Measurements from ENCODE around the gene FAP. TPM values are rescaled to one million over a fixed set of nuclear protein-coding genes. Genes with fewer than 3 reads are reported as not detected.

FAP gene
- total and polyA plus RNA-seq, 2 donors (not counting 1 experiment from before 2014, with no cell fraction given), result not detected

DNA sequence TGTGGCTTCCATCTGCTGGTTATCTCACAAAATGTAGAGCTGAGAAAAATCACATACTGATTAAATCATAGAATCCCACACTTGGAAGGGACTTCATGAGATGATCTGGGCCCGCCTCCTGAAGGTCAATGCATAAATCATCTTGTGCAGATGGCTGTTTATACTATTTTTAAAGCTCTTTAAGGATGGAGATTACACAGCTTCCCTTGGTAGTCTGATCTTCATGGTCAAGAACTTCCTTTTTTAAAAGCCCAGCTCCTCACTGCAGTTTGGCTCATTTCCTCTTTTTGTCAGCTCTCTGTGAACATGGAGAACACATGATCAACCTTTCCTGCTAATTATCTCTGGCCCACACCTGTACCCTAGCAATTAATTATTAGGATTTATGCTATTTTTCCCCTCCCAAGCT is 117.1 kb downstream of the FAP start:
- no peaks in the 10 kb centered on the region for H4K20me1 ChIP-seq (ENCODE audit: control insufficient read depth, insufficient read depth, low read length, poor library complexity, severe bottlenecking)
- POLR2A ChIA-PET, result no interaction called here
- intact Hi-C loops (cut with micrococcal nuclease), result no loop called here
- no peaks in the 10 kb centered on the region for H3K36me3 ChIP-seq (replicated peaks in 1 of 2; ENCODE audit: control extremely low read depth in 1 of 2, control insufficient read depth in 1 of 2, extremely low read depth in 1 of 2, insufficient read depth in 2 of 2, low read length in 1 of 2)
- H3K9ac ChIP-seq (ENCODE audit: low read length), result no peak overlapping the region
- ATAC-seq (ENCODE audit: low read depth), result peak; percentile 88
- peaks cover 21% of the 10 kb centered on the region for H3K4me1 Mint-ChIP-seq
- H3K4me3 Mint-ChIP-seq, result no peak overlapping the region
- no peak overlapping the region for H2AFZ ChIP-seq (ENCODE audit: insufficient read depth, low read depth, low read length, poor library complexity, severe bottlenecking)
- no peaks in the 10 kb centered on the region for H3K79me2 ChIP-seq (ENCODE audit: control insufficient read depth, insufficient read depth, low read length)
- H3K9me3 Mint-ChIP-seq (ENCODE audit: insufficient read depth), result no peaks in the 10 kb centered on the region
- peak overlapping the region; percentile 7 for H3K4me2 ChIP-seq (replicated peaks; ENCODE audit: low read depth, low read length, poor library complexity, severe bottlenecking)
- no peak overlapping the region for H3K4me3 ChIP-seq (ENCODE audit: control extremely low read depth in 1 of 5, extremely low read depth in 1 of 5, insufficient read depth in 1 of 5, low read depth in 2 of 5, low read length in 4 of 5)
- H3K27me3 ChIP-seq (replicated peaks in 1 of 4; ENCODE audit: control extremely low read depth in 1 of 4, control insufficient read depth in 3 of 4, insufficient read depth in 4 of 4, low read length in 3 of 4), result no peaks in the 10 kb centered on the region
- no peak for TF ChIP-seq EZH2 (IDR thresholded peaks at IDR 0.05; ENCODE audit: borderline replicate concordance, insufficient read depth, low read depth, low read length, poor library complexity, severe bottlenecking)
- TF ChIP-seq, protein P1, sequence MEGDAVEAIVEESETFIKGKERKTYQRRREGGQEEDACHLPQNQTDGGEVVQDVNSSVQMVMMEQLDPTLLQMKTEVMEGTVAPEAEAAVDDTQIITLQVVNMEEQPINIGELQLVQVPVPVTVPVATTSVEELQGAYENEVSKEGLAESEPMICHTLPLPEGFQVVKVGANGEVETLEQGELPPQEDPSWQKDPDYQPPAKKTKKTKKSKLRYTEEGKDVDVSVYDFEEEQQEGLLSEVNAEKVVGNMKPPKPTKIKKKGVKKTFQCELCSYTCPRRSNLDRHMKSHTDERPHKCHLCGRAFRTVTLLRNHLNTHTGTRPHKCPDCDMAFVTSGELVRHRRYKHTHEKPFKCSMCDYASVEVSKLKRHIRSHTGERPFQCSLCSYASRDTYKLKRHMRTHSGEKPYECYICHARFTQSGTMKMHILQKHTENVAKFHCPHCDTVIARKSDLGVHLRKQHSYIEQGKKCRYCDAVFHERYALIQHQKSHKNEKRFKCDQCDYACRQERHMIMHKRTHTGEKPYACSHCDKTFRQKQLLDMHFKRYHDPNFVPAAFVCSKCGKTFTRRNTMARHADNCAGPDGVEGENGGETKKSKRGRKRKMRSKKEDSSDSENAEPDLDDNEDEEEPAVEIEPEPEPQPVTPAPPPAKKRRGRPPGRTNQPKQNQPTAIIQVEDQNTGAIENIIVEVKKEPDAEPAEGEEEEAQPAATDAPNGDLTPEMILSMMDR (IDR thresholded peaks at IDR 0.05), result no peak
- CTCF ChIA-PET, result interaction anchor here (0.6 to 2.8 kb wide), 7 partner anchors 9 to 1645 kb away, joined by 3 to 20 read pairs (median 5); no protein-coding TSS in a partner anchor
- no peaks in the 10 kb centered on the region for H3K27me3 Mint-ChIP-seq
- peak; percentile 63 for DNase-seq
- H3K9me3 ChIP-seq (ENCODE audit: control extremely low read depth in 1 of 3, control insufficient read depth in 2 of 3, insufficient read depth in 1 of 3, low read length in 2 of 3), result no peaks in the 10 kb centered on the region
- peak overlapping the region; percentile 57 for H3K27ac Mint-ChIP-seq
- WGBS (ENCODE audit: insufficient coverage), result no CpG with 5 or more reads among the region's 1 CpG
- H3K27ac ChIP-seq (ENCODE audit: low read length in 2 of 2), result peak overlapping the region in 1 of 2 donors; percentile 27
- peaks cover 13 to 15% of the 10 kb centered on the region in 2 donors for H3K4me1 ChIP-seq (ENCODE audit: control insufficient read depth in 2 of 2, insufficient read depth in 2 of 2, low read length in 2 of 2)

DNA sequence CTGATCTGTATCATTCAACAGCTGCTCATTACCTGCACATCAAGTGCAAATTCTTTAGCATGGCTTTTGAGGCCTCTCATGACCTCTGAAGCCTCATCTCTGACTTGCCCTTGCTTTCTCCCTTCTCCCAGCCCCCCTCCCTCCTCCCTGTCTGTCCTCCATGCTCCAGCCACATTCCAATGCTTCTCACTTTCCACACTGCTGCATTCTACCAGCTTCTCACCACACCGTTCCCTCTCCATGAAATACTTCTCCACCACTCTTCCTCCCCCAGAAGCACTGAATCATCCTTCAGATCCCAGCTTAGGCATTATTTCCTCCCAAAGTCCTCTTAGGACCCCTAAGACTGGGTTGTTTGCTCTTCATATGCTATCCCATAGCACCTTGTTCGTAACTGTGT is 118.1 kb downstream of the FAP start:
- intact Hi-C loops (cut with micrococcal nuclease), result no loop called here
- DNase-seq (no peak), ATAC-seq (ENCODE audit: low read depth) (no peak)
- ChIA-PET POLR2A (no interaction called here), CTCF (interaction anchor here (0.8 to 2.5 kb wide), 10 partner anchors 8 to 123 kb away, joined by 3 to 12 read pairs (median 6); no protein-coding TSS in a partner anchor)
- TF ChIP-seq, protein P1 (IDR thresholded peaks at IDR 0.05), result no peak
- TF ChIP-seq EZH2 (IDR thresholded peaks at IDR 0.05; ENCODE audit: borderline replicate concordance, insufficient read depth, low read depth, low read length, poor library complexity, severe bottlenecking), result no peak
- H3K4me1 ChIP-seq (ENCODE audit: control insufficient read depth in 2 of 2, insufficient read depth in 2 of 2, low read length in 2 of 2), result peaks cover 13 to 15% of the 10 kb centered on the region in 2 donors
- H3K4me3 Mint-ChIP-seq, result no peak overlapping the region
- H3K4me3 ChIP-seq (ENCODE audit: control extremely low read depth in 1 of 5, extremely low read depth in 1 of 5, insufficient read depth in 1 of 5, low read depth in 2 of 5, low read length in 4 of 5), result no peak overlapping the region
- H3K27me3 ChIP-seq (replicated peaks in 1 of 4; ENCODE audit: control extremely low read depth in 1 of 4, control insufficient read depth in 3 of 4, insufficient read depth in 4 of 4, low read length in 3 of 4), result no peaks in the 10 kb centered on the region
- H2AFZ ChIP-seq (ENCODE audit: insufficient read depth, low read depth, low read length, poor library complexity, severe bottlenecking), result no peak overlapping the region
- 100% methylated on average over 1 of the region's 2 CpGs for WGBS (ENCODE audit: insufficient coverage)
- H3K27ac ChIP-seq (ENCODE audit: low read length in 2 of 2), result no peak overlapping the region
- H3K9me3 ChIP-seq (ENCODE audit: control extremely low read depth in 1 of 3, control insufficient read depth in 2 of 3, insufficient read depth in 1 of 3, low read length in 2 of 3), result no peaks in the 10 kb centered on the region
- no peaks in the 10 kb centered on the region for H4K20me1 ChIP-seq (ENCODE audit: control insufficient read depth, insufficient read depth, low read length, poor library complexity, severe bottlenecking)
- H3K27ac Mint-ChIP-seq, result no peak overlapping the region
- H3K4me1 Mint-ChIP-seq, result peaks cover 21% of the 10 kb centered on the region
- no peak overlapping the region for H3K9ac ChIP-seq (ENCODE audit: low read length)
- H3K27me3 Mint-ChIP-seq, result no peaks in the 10 kb centered on the region
- H3K79me2 ChIP-seq (ENCODE audit: control insufficient read depth, insufficient read depth, low read length), result no peaks in the 10 kb centered on the region
- no peaks in the 10 kb centered on the region for H3K36me3 ChIP-seq (replicated peaks in 1 of 2; ENCODE audit: control extremely low read depth in 1 of 2, control insufficient read depth in 1 of 2, extremely low read depth in 1 of 2, insufficient read depth in 2 of 2, low read length in 1 of 2)
- H3K9me3 Mint-ChIP-seq (ENCODE audit: insufficient read depth), result no peaks in the 10 kb centered on the region
- no peak overlapping the region for H3K4me2 ChIP-seq (replicated peaks; ENCODE audit: low read depth, low read length, poor library complexity, severe bottlenecking)
